Endothelial cell of umbilical vein (primary cell): ENCODE data around the gene BTN3A1. TPM values are rescaled to one million over a fixed set of nuclear protein-coding genes. Genes with fewer than 3 reads are reported as not detected.

Experiments
- BruUV-seq: library from RNA; stranded (reverse); fragments of 400-500 nt; replicated peaks from 2 replicates; lab custom pipeline; 2021; lab: Mats Ljungman, UMichigan
- CTCF ChIA-PET: fragments of 300-600, 350-600 bp; sonication (Branson Sonifier 250); formaldehyde crosslinking; loops from one replicate; lab custom pipeline; 2021; ENCODE audit warnings: antibody characterized with exemption, inconsistent platforms; lab: Charles Lee
- POLR2A ChIA-PET: fragments of 300-600, 350-600 bp; sonication (Branson Sonifier 250); formaldehyde crosslinking; loops from one replicate; lab custom pipeline; 2021; ENCODE audit warnings: antibody characterized with exemption, inconsistent platforms; lab: Charles Lee
- DNase-seq: peaks from one replicate; pipeline ENCODE4 v3.0.0-alpha.2; 2011; ENCODE audit warnings: low read depth, low spot score
- FAIRE-seq: peaks from 2 replicates; lab custom pipeline; 2011; peaks lifted over from hg19 to GRCh38; lab: Jason Lieb, UNC
- H2AFZ ChIP-seq: 2 replicates; pipeline ENCODE4 v1.6.0; 2012; ENCODE audit warnings: low read depth, low read length, control low read depth, inconsistent platforms
- H3K27ac ChIP-seq: 2 replicates; pipeline ENCODE4 v1.5.1; 2011; ENCODE audit warnings: low read depth, mild to moderate bottlenecking, control low read depth, low read length, moderate library complexity; ENCODE audit not compliant: insufficient read depth
- H3K27me3 ChIP-seq, 2 experiments: 2 replicates each; pipeline versions ENCODE4 v1.6.0 to v1.6.1; 2011; ENCODE audit warnings: low read length in 2 of 2, mixed read lengths in 1 of 2; ENCODE audit not compliant: control insufficient read depth in 2 of 2, insufficient read depth in 2 of 2
- H3K36me3 ChIP-seq, 2 experiments: 2 replicates in 1 of 2; 3 replicates in 1 of 2; pipeline ENCODE4 v1.5.1; 2011; ENCODE audit warnings: low read length in 2 of 2, mild to moderate bottlenecking in 1 of 2, moderate library complexity in 1 of 2; ENCODE audit not compliant: control insufficient read depth in 2 of 2, insufficient read depth in 2 of 2; ENCODE audit errors: extremely low read depth in 1 of 2
- H3K4me1 ChIP-seq: 3 replicates; pipeline ENCODE4 v1.5.1; 2011; ENCODE audit warnings: mild to moderate bottlenecking, low read length; ENCODE audit not compliant: control insufficient read depth, insufficient read depth; ENCODE audit errors: extremely low read depth
- H3K4me2 ChIP-seq: 2 replicates; pipeline ENCODE4 v1.6.1; 2011; ENCODE audit warnings: low read length, control low read depth, mixed read lengths; ENCODE audit not compliant: insufficient read depth
- H3K4me3 ChIP-seq, 3 experiments: fragments of 200-600 bp in 1 of 3; sonication (generic), shearing (Covaris generic) in 1 of 3; replicated peaks in 1 of 3; 2 replicates each; pipeline ENCODE4 v1.5.1; 2011 to 2016; ENCODE audit warnings: control low read depth in 3 of 3, low read length in 3 of 3, mild to moderate bottlenecking in 2 of 3, inconsistent platforms in 1 of 3, low read depth in 1 of 3, moderate library complexity in 1 of 3; ENCODE audit not compliant: insufficient read depth in 1 of 3
- H3K79me2 ChIP-seq: 2 replicates; pipeline ENCODE4 v1.6.0; 2012; ENCODE audit warnings: low read length, inconsistent platforms; ENCODE audit not compliant: control insufficient read depth, insufficient read depth
- H3K9ac ChIP-seq: replicated peaks from 2 replicates; pipeline ENCODE3; 2011; ENCODE audit warnings: low read length, control low read depth; ENCODE audit not compliant: insufficient read depth; ENCODE audit errors: extremely low read depth
- H3K9me1 ChIP-seq: replicated peaks from 3 replicates; pipeline ENCODE4 v1.6.0; 2011; ENCODE audit warnings: mild to moderate bottlenecking, low read length; ENCODE audit not compliant: control insufficient read depth, insufficient read depth; ENCODE audit errors: extremely low read depth
- H3K9me3 ChIP-seq: replicated peaks from 2 replicates; pipeline ENCODE4 v1.5.1; 2012; ENCODE audit warnings: low read length, inconsistent platforms; ENCODE audit not compliant: control insufficient read depth, insufficient read depth
- H4K20me1 ChIP-seq: replicated peaks from 2 replicates; pipeline ENCODE3; 2011; ENCODE audit warnings: mild to moderate bottlenecking, low read length; ENCODE audit not compliant: control insufficient read depth, insufficient read depth; ENCODE audit errors: extremely low read depth
- EZH2 ChIP-seq: IDR thresholded peaks from 2 replicates; pipeline ENCODE4 v1.6.1; 2012; ENCODE audit warnings: borderline replicate concordance, low read depth, mild to moderate bottlenecking, moderate library complexity, low read length, inconsistent platforms; ENCODE audit not compliant: severe bottlenecking
- FOS ChIP-seq: IDR thresholded peaks from 2 replicates; pipeline ENCODE4 v1.6.1; 2011; ENCODE audit warnings: mild to moderate bottlenecking, low read length, moderate library complexity, borderline replicate concordance; ENCODE audit not compliant: insufficient read depth
- GATA2 ChIP-seq: IDR thresholded peaks from 2 replicates; pipeline ENCODE4 v1.7.0; 2011; ENCODE audit warnings: low read depth, mild to moderate bottlenecking, moderate library complexity, mixed read lengths, low read length; ENCODE audit not compliant: insufficient read length, insufficient read depth
- JUN ChIP-seq: IDR thresholded peaks from 2 replicates; pipeline ENCODE4 v1.6.1; 2011; ENCODE audit warnings: borderline replicate concordance, low read depth; ENCODE audit not compliant: insufficient read length, insufficient read depth
- MYC ChIP-seq: IDR thresholded peaks from one replicate; pipeline ENCODE4 v1.6.1; 2011; ENCODE audit warnings: mild to moderate bottlenecking, low read depth, low read length
- POLR2A ChIP-seq: IDR thresholded peaks from 2 replicates; pipeline ENCODE4 v1.6.1; 2012; ENCODE audit warnings: low read depth, mild to moderate bottlenecking, control low read depth, low read length
- POLR2AphosphoS5 ChIP-seq: IDR thresholded peaks from 2 replicates; pipeline ENCODE4 v1.6.1; 2012; ENCODE audit warnings: low read depth, mild to moderate bottlenecking, control low read depth, low read length, moderate library complexity; ENCODE audit not compliant: insufficient read depth
- dilution Hi-C: fragments of 300-500 bp; cut with MboI; formaldehyde crosslinking; loops from one replicate; pipeline ENCODE4 v1.15.0; 2019; ENCODE audit warnings: low sequenced_read_pairs; ENCODE audit not compliant: extremely low pct_ligation_motif_present
- intact Hi-C: fragments of 100-400 bp; cut with micrococcal nuclease; formaldehyde crosslinking; loops from one replicate; pipeline ENCODE4 v1.10.0; 2022
- polyA plus RNA-seq, 4 experiments: library from polyadenylated mRNA; depleted of rRNA in 3 of 4; stranded (reverse) in 3 of 4; unstranded in 1 of 4; fragments of >200 nt; gene quantifications; 2 replicates each; pipeline versions ENCODE4 v1.2.1 to v1.2.3, GENCODE V29; 2011 to 2012; ENCODE audit warnings: missing spikeins in 1 of 4
- total RNA-seq: library from RNA; stranded (reverse); gene quantifications from 2 replicates; pipeline ENCODE4 v1.2.3, GENCODE V29; 2021
- TF ChIP-seq, protein P1 (sequence below), 2 donors: IDR thresholded peaks; 1 replicate in 1 of 2; 2 replicates in 1 of 2; pipeline ENCODE4 v1.5.1; 2011; ENCODE audit warnings: low read length in 2 of 2, mild to moderate bottlenecking in 2 of 2, moderate library complexity in 2 of 2, control low read depth in 1 of 2, inconsistent platforms in 1 of 2, low read depth in 1 of 2; ENCODE audit not compliant: insufficient read depth in 1 of 2; ENCODE audit errors: extremely low read depth in 1 of 2
- TF ChIP-seq, protein P2 (sequence below): IDR thresholded peaks from 2 replicates; pipeline ENCODE4 v1.6.1; 2011; ENCODE audit not compliant: insufficient read depth, insufficient read length

Gene BTN3A1
- total and polyA plus RNA-seq, 2 donors (not counting 3 experiments of a cell fraction or from before 2014, with no cell fraction given), result 7.6 to 12.1 TPM

DNA sequence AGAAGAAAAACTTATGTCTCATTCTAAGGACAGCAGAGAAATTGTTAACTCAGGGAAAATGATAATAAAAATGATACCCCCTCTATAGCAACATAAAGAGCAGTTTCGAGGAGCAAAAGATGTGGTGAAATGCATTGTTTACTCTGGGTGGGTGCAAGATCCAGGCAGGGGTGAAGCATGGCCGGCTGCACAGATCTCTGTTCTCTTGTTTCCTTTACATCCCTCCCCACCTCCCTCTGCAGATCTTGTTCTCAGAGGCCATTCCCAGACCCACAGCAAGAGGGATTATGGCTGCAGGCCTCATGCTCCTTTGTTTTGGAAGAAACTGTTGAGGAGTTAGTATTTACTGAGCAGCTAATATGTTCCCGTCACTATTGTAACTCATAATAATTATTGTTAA is 1.8 kb downstream of the BTN3A1 start:
- Histone ChIP-seq H3K79me2 (no peaks in the 10 kb centered on the region), H3K9me3 (no peaks in the 10 kb centered on the region), H3K4me2 (no peak overlapping the region), H3K9ac (no peak overlapping the region), H3K4me3 (no peak overlapping the region), H3K27me3 (no peaks in the 10 kb centered on the region), H3K9me1 (no peaks in the 10 kb centered on the region), H3K4me1 (peaks cover 11% of the 10 kb centered on the region), H3K27ac (no peak overlapping the region), H4K20me1 (no peaks in the 10 kb centered on the region), H2AFZ (no peak overlapping the region), H3K36me3 (no peaks in the 10 kb centered on the region)
- DNase-seq (no peak), FAIRE-seq (no peak)
- intact Hi-C loops (no loop called here), dilution Hi-C loops (no loop called here)
- CTCF ChIA-PET, result no interaction called here
- TF ChIP-seq, protein P1, sequence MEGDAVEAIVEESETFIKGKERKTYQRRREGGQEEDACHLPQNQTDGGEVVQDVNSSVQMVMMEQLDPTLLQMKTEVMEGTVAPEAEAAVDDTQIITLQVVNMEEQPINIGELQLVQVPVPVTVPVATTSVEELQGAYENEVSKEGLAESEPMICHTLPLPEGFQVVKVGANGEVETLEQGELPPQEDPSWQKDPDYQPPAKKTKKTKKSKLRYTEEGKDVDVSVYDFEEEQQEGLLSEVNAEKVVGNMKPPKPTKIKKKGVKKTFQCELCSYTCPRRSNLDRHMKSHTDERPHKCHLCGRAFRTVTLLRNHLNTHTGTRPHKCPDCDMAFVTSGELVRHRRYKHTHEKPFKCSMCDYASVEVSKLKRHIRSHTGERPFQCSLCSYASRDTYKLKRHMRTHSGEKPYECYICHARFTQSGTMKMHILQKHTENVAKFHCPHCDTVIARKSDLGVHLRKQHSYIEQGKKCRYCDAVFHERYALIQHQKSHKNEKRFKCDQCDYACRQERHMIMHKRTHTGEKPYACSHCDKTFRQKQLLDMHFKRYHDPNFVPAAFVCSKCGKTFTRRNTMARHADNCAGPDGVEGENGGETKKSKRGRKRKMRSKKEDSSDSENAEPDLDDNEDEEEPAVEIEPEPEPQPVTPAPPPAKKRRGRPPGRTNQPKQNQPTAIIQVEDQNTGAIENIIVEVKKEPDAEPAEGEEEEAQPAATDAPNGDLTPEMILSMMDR (IDR thresholded peaks at IDR 0.05; ENCODE audit: extremely low read depth in 1 of 2, insufficient read depth in 1 of 2, low read depth in 1 of 2, low read length in 2 of 2), result no peak
- TF ChIP-seq GATA2, result no peak
- no peak for TF ChIP-seq FOS
- TF ChIP-seq EZH2, result no peak
- no peak for TF ChIP-seq POLR2AphosphoS5
- TF ChIP-seq MYC, result no peak
- TF ChIP-seq POLR2A, result no peak
- TF ChIP-seq, protein P2, sequence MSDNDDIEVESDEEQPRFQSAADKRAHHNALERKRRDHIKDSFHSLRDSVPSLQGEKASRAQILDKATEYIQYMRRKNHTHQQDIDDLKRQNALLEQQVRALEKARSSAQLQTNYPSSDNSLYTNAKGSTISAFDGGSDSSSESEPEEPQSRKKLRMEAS, result no peak
- TF ChIP-seq JUN, result no peak
- POLR2A ChIA-PET, result no interaction called here
- no TSS peak for BruUV-seq
